ENCODE data around the gene DTX3L. TPM values are rescaled to one million over a fixed set of nuclear protein-coding genes. Genes with fewer than 3 reads are reported as not detected.
A peak's percentile ranks its signal among the peaks of the same experiment; 100 is the strongest.

DTX3L gene
- total and polyA plus RNA-seq, 2 experiments from 2014 or later: 1.8 to 6.8 TPM

GRCh38 chr3:122587572-122587971, 23.4 kb downstream of the DTX3L start:
- H3K79me2 ChIP-seq (replicated peaks; ENCODE audit: insufficient read depth): no peaks in the 10 kb centered on the region
- H3K4me2 ChIP-seq: no peak overlapping the region
- no peaks in the 10 kb centered on the region for H4K20me1 ChIP-seq (replicated peaks; ENCODE audit: insufficient read depth)
- Mint-ChIP-seq H3K9me3 (peaks cover 20% of the 10 kb centered on the region), H3K36me3 (ENCODE audit: low read depth) (peaks cover 6% of the 10 kb centered on the region), H3K4me3 (no peak overlapping the region), H3K27ac (no peak overlapping the region), H3K27me3 (ENCODE audit: insufficient read depth, low read depth, poor library complexity) (no peaks in the 10 kb centered on the region), H3K4me1 (peaks cover 8% of the 10 kb centered on the region)
- peaks cover 11% of the 10 kb centered on the region for H3K4me1 ChIP-seq (ENCODE audit: insufficient read depth)
- TF ChIP-seq ETS1 (IDR thresholded peaks at IDR 0.05) (no peak), EZH2 (IDR thresholded peaks at IDR 0.05; ENCODE audit: low read depth, unreplicated experiment) (no peak), STAT1 (IDR thresholded peaks at IDR 0.05; ENCODE audit: unreplicated experiment) (no peak), CTCF (conservative IDR thresholded peaks at IDR 0.05; ENCODE audit: low read depth in 2 of 2) (no peak), ZNF114 (CRISPR knock-in tag; IDR thresholded peaks at IDR 0.05) (no peak), EZH2phosphoT487 (IDR thresholded peaks at IDR 0.05; ENCODE audit: unreplicated experiment) (no peak)
- no peak overlapping the region for H3K27ac ChIP-seq (ENCODE audit: low read depth)
- no peak overlapping the region for H2AFZ ChIP-seq
- H3K9me2 ChIP-seq (ENCODE audit: insufficient read depth): no peaks in the 10 kb centered on the region; the same call in 1 of the 2 replicates
- peak; percentile 30 for DNase-seq (ENCODE audit: low spot score)
- no peaks in the 10 kb centered on the region for H3K27me3 ChIP-seq (ENCODE audit: insufficient read depth)
- no peaks in the 10 kb centered on the region for H3F3A ChIP-seq (replicated peaks; ENCODE audit: low read depth)
- ATAC-seq: peak; percentile 29; the same call in 2 of the 3 replicates
- no peaks in the 10 kb centered on the region for H3K36me3 ChIP-seq (ENCODE audit: insufficient read depth)
- H3K4me3 ChIP-seq: no peak overlapping the region

GRCh38 chr3:122589297-122589696, 25.2 kb downstream of the DTX3L start:
- Histone ChIP-seq H3K79me2 (replicated peaks; ENCODE audit: insufficient read depth) (no peaks in the 10 kb centered on the region), H3K27ac (ENCODE audit: low read depth) (no peak overlapping the region), H3K9me2 (ENCODE audit: insufficient read depth) (no peaks in the 10 kb centered on the region; the same call in 1 of the 2 replicates), H4K20me1 (replicated peaks; ENCODE audit: insufficient read depth) (no peaks in the 10 kb centered on the region), H3K4me2 (no peak overlapping the region), H3K27me3 (ENCODE audit: insufficient read depth) (no peaks in the 10 kb centered on the region), H3K4me1 (ENCODE audit: insufficient read depth) (peaks cover 11% of the 10 kb centered on the region), H3K36me3 (ENCODE audit: insufficient read depth) (no peaks in the 10 kb centered on the region), H2AFZ (no peak overlapping the region), H3F3A (replicated peaks; ENCODE audit: low read depth) (no peaks in the 10 kb centered on the region), H3K4me3 (no peak overlapping the region)
- no peak overlapping the region for H3K27ac Mint-ChIP-seq
- TF ChIP-seq NANOG (IDR thresholded peaks at IDR 0.05; ENCODE audit: borderline replicate concordance): no peak
- DNase-seq (ENCODE audit: low spot score) (no peak), ATAC-seq (no peak)
- H3K4me1 Mint-ChIP-seq: peaks cover 8% of the 10 kb centered on the region
- no peaks in the 10 kb centered on the region; the same call in 2 of the 3 replicates for H3K36me3 Mint-ChIP-seq (ENCODE audit: low read depth)
- no peaks in the 10 kb centered on the region for H3K27me3 Mint-ChIP-seq (ENCODE audit: insufficient read depth, low read depth, poor library complexity)
- peaks cover 7% of the 10 kb centered on the region; the same call in 2 of the 3 replicates for H3K9me3 Mint-ChIP-seq
- H3K4me3 Mint-ChIP-seq: no peak overlapping the region

GRCh38 chr3:122590610-122591009, 26.5 kb downstream of the DTX3L start:
- no peak for ATAC-seq
- H3K4me2 ChIP-seq: 0 out of 2 replicates have a peak overlapping the region, but pooled peaks have one; percentile 23
- no peak for TF ChIP-seq CTCF (conservative IDR thresholded peaks at IDR 0.05; ENCODE audit: low read depth in 2 of 2)
- TF ChIP-seq ETS1 (IDR thresholded peaks at IDR 0.05): no peak
- TF ChIP-seq EZH2 (IDR thresholded peaks at IDR 0.05; ENCODE audit: low read depth, unreplicated experiment): no peak
- TF ChIP-seq ZNF331 (CRISPR knock-in tag; IDR thresholded peaks at IDR 0.05; ENCODE audit: low read depth): no peak
- no peak for TF ChIP-seq REST (IDR thresholded peaks at IDR 0.05; ENCODE audit: unreplicated experiment)

More at GRCh38 chr3:122590610-122591009, 26.5 kb downstream of the DTX3L start:
- H2AFZ ChIP-seq: no peak overlapping the region
- H3K4me1 Mint-ChIP-seq: peaks cover 8% of the 10 kb centered on the region
- H3F3A ChIP-seq (replicated peaks; ENCODE audit: low read depth): no peaks in the 10 kb centered on the region
- H3K9me3 Mint-ChIP-seq: peaks cover 4% of the 10 kb centered on the region; the same call in 2 of the 3 replicates
- no peak for DNase-seq (ENCODE audit: low spot score)
- H3K4me3 Mint-ChIP-seq: no peak overlapping the region
- no peaks in the 10 kb centered on the region for H3K79me2 ChIP-seq (replicated peaks; ENCODE audit: insufficient read depth)
- H3K4me1 ChIP-seq (ENCODE audit: insufficient read depth): peaks cover 11% of the 10 kb centered on the region
- no peaks in the 10 kb centered on the region for H3K27me3 ChIP-seq (ENCODE audit: insufficient read depth)
- H3K4me3 ChIP-seq: no peak overlapping the region
- no peaks in the 10 kb centered on the region for H3K27me3 Mint-ChIP-seq (ENCODE audit: insufficient read depth, low read depth, poor library complexity)
- no peak overlapping the region for H3K27ac Mint-ChIP-seq
- H4K20me1 ChIP-seq (replicated peaks; ENCODE audit: insufficient read depth): no peaks in the 10 kb centered on the region
- H3K36me3 ChIP-seq (ENCODE audit: insufficient read depth): no peaks in the 10 kb centered on the region
- H3K27ac ChIP-seq (ENCODE audit: low read depth): no peak overlapping the region
- no peaks in the 10 kb centered on the region for H3K9me2 ChIP-seq (ENCODE audit: insufficient read depth)
- no peaks in the 10 kb centered on the region; the same call in 2 of the 3 replicates for H3K36me3 Mint-ChIP-seq (ENCODE audit: low read depth)
